ENCODE data around the gene MMP17. TPM values are rescaled to one million over a fixed set of nuclear protein-coding genes. Genes with fewer than 3 reads are reported as not detected.
"Not testable (repeated sequence)": the region's sequence is repeated elsewhere in the genome, so short reads cannot be mapped to it uniquely, and the experiment has no call there.

The MMP17 gene
- total RNA-seq, 1 experiment from 2014 or later: 12.6 TPM

DNA sequence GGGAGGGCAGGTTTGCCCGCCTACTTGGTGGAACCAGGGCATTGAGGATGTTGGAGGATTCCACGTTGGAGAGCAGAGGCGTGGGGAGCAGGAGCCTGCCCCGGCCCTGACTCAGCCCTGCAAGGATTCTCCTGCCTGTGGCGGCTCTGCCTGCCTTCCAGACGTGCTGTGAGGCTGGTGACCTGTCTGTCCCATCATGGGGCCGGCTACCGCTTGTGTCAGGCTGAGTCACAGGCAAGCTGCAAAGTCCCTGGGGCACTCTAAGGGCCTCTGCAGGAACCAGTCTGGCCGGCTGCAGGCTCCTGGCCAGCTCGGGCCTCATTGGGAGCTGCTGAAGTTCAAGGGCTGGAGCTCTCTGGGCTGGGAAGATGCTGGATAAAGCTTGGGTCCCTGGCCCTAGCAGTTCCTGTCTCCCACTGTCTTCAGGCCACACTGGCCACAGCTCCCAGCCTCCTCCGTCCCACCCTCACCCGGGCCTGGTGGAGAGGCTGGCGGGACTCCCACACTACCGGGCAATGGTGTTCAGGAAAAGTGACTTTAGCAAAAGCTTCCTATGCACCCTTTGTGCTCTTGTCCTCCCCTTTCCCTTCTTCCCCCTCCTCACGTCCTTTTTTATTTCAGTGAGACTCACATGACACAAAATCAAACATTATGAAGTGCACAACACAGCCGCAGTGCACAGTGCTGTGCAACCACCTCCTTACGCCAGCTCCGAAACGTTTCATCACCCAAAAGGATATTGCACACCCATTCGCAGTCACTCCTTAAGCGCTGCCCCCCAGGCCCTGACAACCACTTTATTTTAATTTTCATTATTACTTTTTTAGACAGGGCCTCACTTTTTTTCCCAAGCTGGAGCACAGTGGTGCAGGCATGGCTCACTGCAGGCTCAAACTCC is 44.2 kb downstream of the MMP17 start:
- no peaks in the 10 kb centered on the region for H3K27me3 ChIP-seq (replicated peaks; ENCODE audit: insufficient read depth, low read depth, low read length, poor library complexity)
- intact Hi-C loops (cut with micrococcal nuclease; ENCODE audit: unreplicated experiment): no loop called here
- DNase-seq (ENCODE audit: low spot score): no peak
- BruUV-seq (replicated peaks): no TSS peak
- TF ChIP-seq, protein P1, sequence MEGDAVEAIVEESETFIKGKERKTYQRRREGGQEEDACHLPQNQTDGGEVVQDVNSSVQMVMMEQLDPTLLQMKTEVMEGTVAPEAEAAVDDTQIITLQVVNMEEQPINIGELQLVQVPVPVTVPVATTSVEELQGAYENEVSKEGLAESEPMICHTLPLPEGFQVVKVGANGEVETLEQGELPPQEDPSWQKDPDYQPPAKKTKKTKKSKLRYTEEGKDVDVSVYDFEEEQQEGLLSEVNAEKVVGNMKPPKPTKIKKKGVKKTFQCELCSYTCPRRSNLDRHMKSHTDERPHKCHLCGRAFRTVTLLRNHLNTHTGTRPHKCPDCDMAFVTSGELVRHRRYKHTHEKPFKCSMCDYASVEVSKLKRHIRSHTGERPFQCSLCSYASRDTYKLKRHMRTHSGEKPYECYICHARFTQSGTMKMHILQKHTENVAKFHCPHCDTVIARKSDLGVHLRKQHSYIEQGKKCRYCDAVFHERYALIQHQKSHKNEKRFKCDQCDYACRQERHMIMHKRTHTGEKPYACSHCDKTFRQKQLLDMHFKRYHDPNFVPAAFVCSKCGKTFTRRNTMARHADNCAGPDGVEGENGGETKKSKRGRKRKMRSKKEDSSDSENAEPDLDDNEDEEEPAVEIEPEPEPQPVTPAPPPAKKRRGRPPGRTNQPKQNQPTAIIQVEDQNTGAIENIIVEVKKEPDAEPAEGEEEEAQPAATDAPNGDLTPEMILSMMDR (conservative IDR thresholded peaks at IDR 0.05; ENCODE audit: low read depth, low read length): no peak
- no peak for TF ChIP-seq EZH2 (IDR thresholded peaks at IDR 0.05; ENCODE audit: borderline replicate concordance, low read depth, low read length, poor library complexity, severe bottlenecking)
- no peaks in the 10 kb centered on the region for H3K9me3 ChIP-seq (ENCODE audit: low read depth, low read length, poor library complexity, severe bottlenecking)
- POLR2A ChIA-PET (ENCODE audit: low non-redundant PET): no interaction called here
- no peaks in the 10 kb centered on the region for H3K4me1 ChIP-seq (ENCODE audit: insufficient read depth, low read length, poor library complexity, severe bottlenecking)
- H3K36me3 ChIP-seq (ENCODE audit: insufficient read depth, low read length, poor library complexity, severe bottlenecking): no peaks in the 10 kb centered on the region
- no peak overlapping the region for H3K4me3 ChIP-seq (ENCODE audit: low read depth, low read length, poor library complexity, severe bottlenecking)
- CTCF ChIA-PET: no interaction called here
- H3K27ac ChIP-seq (ENCODE audit: low read depth, low read length, poor library complexity, severe bottlenecking): no peak overlapping the region

DNA sequence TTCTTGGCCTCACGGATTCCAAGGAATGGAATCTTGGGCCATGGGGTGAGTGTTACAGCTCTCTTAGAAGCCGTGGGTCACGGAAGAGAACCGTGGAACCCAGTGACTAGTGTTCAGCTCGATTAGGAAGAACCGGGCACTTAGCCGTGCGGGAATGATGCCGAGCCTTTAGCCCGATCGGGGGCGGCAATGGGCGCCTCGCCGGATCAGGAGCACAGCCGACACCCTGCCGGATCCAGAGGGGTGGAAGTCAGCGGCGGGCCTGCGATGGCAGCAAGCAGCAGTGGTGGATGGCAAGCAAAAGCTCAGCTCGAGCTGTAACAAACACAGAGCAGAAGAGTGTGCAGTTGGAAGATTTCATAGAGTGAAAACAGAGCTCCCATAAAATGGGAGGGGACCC is 45.1 kb downstream of the MMP17 start:
- no peaks in the 10 kb centered on the region for H3K36me3 ChIP-seq (ENCODE audit: insufficient read depth, low read length, poor library complexity, severe bottlenecking)
- no peaks in the 10 kb centered on the region for H3K9me3 ChIP-seq (ENCODE audit: low read depth, low read length, poor library complexity, severe bottlenecking)
- H3K4me1 ChIP-seq (ENCODE audit: insufficient read depth, low read length, poor library complexity, severe bottlenecking): no peaks in the 10 kb centered on the region
- intact Hi-C loops (cut with micrococcal nuclease; ENCODE audit: unreplicated experiment): no loop called here
- BruUV-seq (replicated peaks): no TSS peak
- DNase-seq (ENCODE audit: low spot score): no peak
- no peaks in the 10 kb centered on the region for H3K27me3 ChIP-seq (replicated peaks; ENCODE audit: insufficient read depth, low read depth, low read length, poor library complexity)
- H3K27ac ChIP-seq (ENCODE audit: low read depth, low read length, poor library complexity, severe bottlenecking): no peak overlapping the region
- CTCF ChIA-PET: no interaction called here
- TF ChIP-seq, protein P1 (conservative IDR thresholded peaks at IDR 0.05; ENCODE audit: low read depth, low read length): no peak
- no peak for TF ChIP-seq EZH2 (IDR thresholded peaks at IDR 0.05; ENCODE audit: borderline replicate concordance, low read depth, low read length, poor library complexity, severe bottlenecking)
- no peak overlapping the region for H3K4me3 ChIP-seq (ENCODE audit: low read depth, low read length, poor library complexity, severe bottlenecking)
- POLR2A ChIA-PET (ENCODE audit: low non-redundant PET): no interaction called here

DNA sequence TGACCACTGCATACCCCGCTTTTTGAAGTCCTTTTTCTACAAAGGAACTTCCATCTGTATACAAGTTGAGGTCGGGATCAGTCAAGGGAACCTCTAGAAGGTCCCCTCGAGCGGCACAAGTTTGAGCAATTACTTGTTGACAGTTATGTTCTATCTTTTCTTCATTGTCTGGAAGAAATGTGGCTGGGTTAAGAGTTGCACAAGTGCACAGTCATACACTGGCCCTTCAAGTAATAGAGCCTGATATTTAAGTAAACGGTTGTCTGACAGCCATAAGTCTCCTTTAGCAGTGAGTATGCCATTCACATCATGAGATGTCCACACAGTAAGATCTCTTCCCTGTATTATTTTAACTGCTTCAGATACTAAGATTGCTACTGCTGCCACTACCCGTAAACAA is 46.8 kb downstream of the MMP17 start:
- H3K27me3 ChIP-seq (replicated peaks; ENCODE audit: insufficient read depth, low read depth, low read length, poor library complexity); DNase-seq (ENCODE audit: low spot score); POLR2A ChIA-PET (ENCODE audit: low non-redundant PET); intact Hi-C loops (cut with micrococcal nuclease; ENCODE audit: unreplicated experiment); H3K4me3 ChIP-seq (ENCODE audit: low read depth, low read length, poor library complexity, severe bottlenecking); CTCF ChIA-PET; BruUV-seq (replicated peaks); H3K4me1 ChIP-seq (ENCODE audit: insufficient read depth, low read length, poor library complexity, severe bottlenecking); H3K9me3 ChIP-seq (ENCODE audit: low read depth, low read length, poor library complexity, severe bottlenecking); H3K27ac ChIP-seq (ENCODE audit: low read depth, low read length, poor library complexity, severe bottlenecking); H3K36me3 ChIP-seq (ENCODE audit: insufficient read depth, low read length, poor library complexity, severe bottlenecking): not testable (repeated sequence)

DNA sequence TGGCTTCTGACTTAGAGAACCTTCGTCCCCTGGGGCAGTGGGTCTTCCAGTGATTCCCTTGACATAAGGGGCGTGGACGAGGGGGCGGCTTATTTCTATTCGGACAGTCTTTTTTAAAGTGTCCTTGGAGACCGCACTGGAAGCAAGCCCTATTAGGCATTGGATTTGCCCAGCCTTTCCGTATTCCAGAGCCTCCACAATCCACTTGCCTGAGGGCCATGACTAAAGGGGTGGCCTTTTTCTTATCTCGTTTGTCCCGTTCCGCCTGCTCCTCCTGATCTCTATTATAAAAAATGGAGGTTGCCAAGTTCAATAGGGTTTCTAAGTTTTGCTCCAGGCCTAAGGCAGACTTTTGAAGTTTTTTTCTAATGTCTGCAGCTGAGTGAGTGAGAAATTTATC is 49.0 kb downstream of the MMP17 start:
- H3K4me3 ChIP-seq (ENCODE audit: low read depth, low read length, poor library complexity, severe bottlenecking); POLR2A ChIA-PET (ENCODE audit: low non-redundant PET); H3K4me1 ChIP-seq (ENCODE audit: insufficient read depth, low read length, poor library complexity, severe bottlenecking); H3K36me3 ChIP-seq (ENCODE audit: insufficient read depth, low read length, poor library complexity, severe bottlenecking); CTCF ChIA-PET; DNase-seq (ENCODE audit: low spot score); intact Hi-C loops (cut with micrococcal nuclease; ENCODE audit: unreplicated experiment); H3K9me3 ChIP-seq (ENCODE audit: low read depth, low read length, poor library complexity, severe bottlenecking); H3K27me3 ChIP-seq (replicated peaks; ENCODE audit: insufficient read depth, low read depth, low read length, poor library complexity); BruUV-seq (replicated peaks); H3K27ac ChIP-seq (ENCODE audit: low read depth, low read length, poor library complexity, severe bottlenecking): not testable (repeated sequence)

DNA sequence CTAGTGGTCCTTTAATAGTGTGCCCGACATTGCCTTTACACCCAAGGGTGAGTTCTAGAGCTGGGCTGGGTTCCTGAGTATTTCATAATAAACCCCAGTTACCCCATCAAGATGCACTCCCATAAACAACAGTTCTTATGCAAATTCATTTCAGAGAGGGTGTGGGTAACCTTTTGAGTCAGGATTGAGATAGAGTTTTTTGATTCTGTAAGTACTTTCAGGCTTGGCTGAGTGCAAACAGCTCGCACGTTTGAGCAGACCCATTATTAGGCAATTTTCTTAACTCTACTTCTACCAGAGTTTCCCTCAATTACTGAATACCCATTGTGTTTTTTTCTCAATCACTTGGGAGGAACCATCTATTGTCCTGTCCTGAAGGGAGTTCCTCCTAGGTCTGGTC is 50.2 kb downstream of the MMP17 start:
- H3K9me3 ChIP-seq (ENCODE audit: low read depth, low read length, poor library complexity, severe bottlenecking); H3K27ac ChIP-seq (ENCODE audit: low read depth, low read length, poor library complexity, severe bottlenecking); CTCF ChIA-PET; BruUV-seq (replicated peaks); DNase-seq (ENCODE audit: low spot score); POLR2A ChIA-PET (ENCODE audit: low non-redundant PET); H3K27me3 ChIP-seq (replicated peaks; ENCODE audit: insufficient read depth, low read depth, low read length, poor library complexity); intact Hi-C loops (cut with micrococcal nuclease; ENCODE audit: unreplicated experiment); H3K36me3 ChIP-seq (ENCODE audit: insufficient read depth, low read length, poor library complexity, severe bottlenecking); H3K4me3 ChIP-seq (ENCODE audit: low read depth, low read length, poor library complexity, severe bottlenecking); H3K4me1 ChIP-seq (ENCODE audit: insufficient read depth, low read length, poor library complexity, severe bottlenecking): not testable (repeated sequence)
